Esophagus squamous epithelium (tissue), 5 donors: ENCODE measurements around the gene IQGAP2. TPM values are rescaled to one million over a fixed set of nuclear protein-coding genes. Genes with fewer than 3 reads are reported as not detected.

Experiments used
- DNase-seq: peaks from one replicate; lab custom pipeline; 2025; lab: John Stamatoyannopoulos, UW
- H3K27ac ChIP-seq, 4 donors: fragments of 200-600 bp; sonication (generic); one replicate each; pipeline ENCODE4 v1.5.1; 2016 to 2019; ENCODE audit warnings: mild to moderate bottlenecking in 1 of 4
- H3K27me3 ChIP-seq, 4 donors: fragments of 200-600 bp; sonication (generic); 1 replicate in 3 of 4; 2 replicates in 1 of 4; pipeline versions ENCODE4 v1.5.1 to v1.6.0; 2017 to 2021; ENCODE audit warnings: antibody characterized with exemption in 1 of 4
- H3K36me3 ChIP-seq, 3 donors: fragments of 200-600 bp; sonication (generic); one replicate each; pipeline ENCODE4 v1.5.1; 2016 to 2019
- H3K4me1 ChIP-seq, 3 donors: fragments of 200-600 bp; sonication (generic); one replicate each; pipeline ENCODE4 v1.5.1; 2017 to 2019
- H3K4me3 ChIP-seq, 4 donors: fragments of 200-600 bp; sonication (generic); 1 replicate in 3 of 4; 2 replicates in 1 of 4; pipeline ENCODE4 v1.5.1; 2016 to 2019; ENCODE audit warnings: mild to moderate bottlenecking in 2 of 4, moderate library complexity in 1 of 4
- H3K9me3 ChIP-seq, 3 donors: fragments of 200-600 bp; sonication (generic); one replicate each; pipeline ENCODE4 v1.5.1; 2016 to 2019
- POLR2A ChIP-seq, 4 donors: fragments of 450-650 bp; IDR thresholded peaks; one replicate each; pipeline ENCODE4 v1.6.1; 2017; ENCODE audit warnings: antibody characterized with exemption in 4 of 4, mild to moderate bottlenecking in 4 of 4, moderate library complexity in 3 of 4
- WGBS, 2 donors: methylation state at CpG; one replicate each; pipeline ENCODE4 v1.1.5; 2018; 5-methylcytosine and 5-hydroxymethylcytosine counted together
- intact Hi-C: fragments of 100-400 bp; cut with DNase I; formaldehyde crosslinking; loops from one replicate; pipeline ENCODE4 v1.15.0; 2022
- total RNA-seq, 4 donors: library from RNA; depleted of rRNA; stranded (reverse); fragments of >200 nt; gene quantifications; one replicate each; pipeline ENCODE4 v1.1.0, GENCODE V29; 2016
- TF ChIP-seq, protein P1 (sequence below), 6 experiments: fragments of 450-650 bp in 4 of 6; fragments of 200-600 bp in 2 of 6; sonication (generic) in 2 of 6; IDR thresholded peaks; one replicate each; pipeline ENCODE4 v1.5.1; 2016 to 2019; ENCODE audit warnings: antibody characterized with exemption in 6 of 6, mild to moderate bottlenecking in 4 of 6, moderate library complexity in 4 of 6
- donor health status: DM: yes; HTN: yes; CAD: no.

The IQGAP2 gene
- total RNA-seq, 4 donors from 2014 or later, result 3.0 to 16.6 (median 5.9) TPM

DNA sequence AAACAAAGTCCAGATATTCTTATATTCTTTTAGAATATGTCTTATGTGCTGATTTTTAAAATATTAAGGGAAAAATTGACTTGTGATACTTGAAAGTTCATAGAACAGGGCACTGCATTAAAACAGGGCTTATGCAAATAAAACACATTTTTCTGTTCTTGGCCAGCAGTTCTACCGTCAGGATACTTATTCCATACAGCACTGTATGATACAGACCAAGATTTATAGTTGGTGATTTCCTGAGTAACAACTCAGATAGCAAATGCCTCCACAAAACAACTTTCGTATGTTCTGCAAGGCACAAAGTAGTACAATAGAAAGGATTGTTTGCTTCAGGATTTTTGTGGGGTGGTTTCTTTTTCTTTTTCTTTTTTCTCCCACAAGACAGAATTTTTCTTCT is 150.2 kb downstream of the IQGAP2 start:
- Histone ChIP-seq H3K4me1 (peaks cover 0 to 22% (median 3%) of the 10 kb centered on the region in 3 donors), H3K9me3 (no peaks in the 10 kb centered on the region), H3K4me3 (no peak overlapping the region), H3K27me3 (no peaks in the 10 kb centered on the region), H3K27ac (no peak overlapping the region), H3K36me3 (no peaks in the 10 kb centered on the region)
- intact Hi-C loops, result no loop called here
- TF ChIP-seq POLR2A (IDR thresholded peaks at IDR 0.05), result no peak
- TF ChIP-seq, protein P1, sequence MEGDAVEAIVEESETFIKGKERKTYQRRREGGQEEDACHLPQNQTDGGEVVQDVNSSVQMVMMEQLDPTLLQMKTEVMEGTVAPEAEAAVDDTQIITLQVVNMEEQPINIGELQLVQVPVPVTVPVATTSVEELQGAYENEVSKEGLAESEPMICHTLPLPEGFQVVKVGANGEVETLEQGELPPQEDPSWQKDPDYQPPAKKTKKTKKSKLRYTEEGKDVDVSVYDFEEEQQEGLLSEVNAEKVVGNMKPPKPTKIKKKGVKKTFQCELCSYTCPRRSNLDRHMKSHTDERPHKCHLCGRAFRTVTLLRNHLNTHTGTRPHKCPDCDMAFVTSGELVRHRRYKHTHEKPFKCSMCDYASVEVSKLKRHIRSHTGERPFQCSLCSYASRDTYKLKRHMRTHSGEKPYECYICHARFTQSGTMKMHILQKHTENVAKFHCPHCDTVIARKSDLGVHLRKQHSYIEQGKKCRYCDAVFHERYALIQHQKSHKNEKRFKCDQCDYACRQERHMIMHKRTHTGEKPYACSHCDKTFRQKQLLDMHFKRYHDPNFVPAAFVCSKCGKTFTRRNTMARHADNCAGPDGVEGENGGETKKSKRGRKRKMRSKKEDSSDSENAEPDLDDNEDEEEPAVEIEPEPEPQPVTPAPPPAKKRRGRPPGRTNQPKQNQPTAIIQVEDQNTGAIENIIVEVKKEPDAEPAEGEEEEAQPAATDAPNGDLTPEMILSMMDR (IDR thresholded peaks at IDR 0.05), result no peak
- no peak for DNase-seq
- 59 to 78% methylated on average over 2 of the region's 2 CpGs for WGBS, 2 donors

DNA sequence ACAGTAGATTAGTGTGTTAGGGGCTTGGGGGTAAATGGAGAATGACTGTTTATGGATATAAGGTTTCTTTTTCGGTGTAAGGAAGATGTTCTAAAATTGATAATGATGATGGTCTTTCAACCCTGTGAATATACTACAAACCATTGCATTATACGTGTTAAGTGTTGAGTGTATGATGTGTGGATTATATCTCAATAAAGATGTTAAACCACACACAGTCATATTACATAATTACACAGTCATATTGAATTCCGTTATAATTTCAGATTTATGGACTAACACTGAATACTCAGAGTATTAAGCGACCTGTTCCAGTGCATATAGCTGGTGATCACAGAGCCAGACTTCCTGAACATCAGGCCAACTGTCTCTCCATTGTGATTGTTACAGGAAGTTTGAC is 152.0 kb downstream of the IQGAP2 start:
- Histone ChIP-seq H3K9me3 (no peaks in the 10 kb centered on the region), H3K36me3 (no peaks in the 10 kb centered on the region), H3K27me3 (no peaks in the 10 kb centered on the region), H3K4me1 (peaks cover 0 to 15% (median 0%) of the 10 kb centered on the region in 3 donors), H3K4me3 (no peak overlapping the region), H3K27ac (no peak overlapping the region)
- no peak for TF ChIP-seq POLR2A (IDR thresholded peaks at IDR 0.05)
- TF ChIP-seq, protein P1 (IDR thresholded peaks at IDR 0.05), result no peak
- 79 to 86% methylated on average over 4 of the region's 4 CpGs for WGBS, 2 donors
- intact Hi-C loops, result no loop called here
- no peak for DNase-seq

DNA sequence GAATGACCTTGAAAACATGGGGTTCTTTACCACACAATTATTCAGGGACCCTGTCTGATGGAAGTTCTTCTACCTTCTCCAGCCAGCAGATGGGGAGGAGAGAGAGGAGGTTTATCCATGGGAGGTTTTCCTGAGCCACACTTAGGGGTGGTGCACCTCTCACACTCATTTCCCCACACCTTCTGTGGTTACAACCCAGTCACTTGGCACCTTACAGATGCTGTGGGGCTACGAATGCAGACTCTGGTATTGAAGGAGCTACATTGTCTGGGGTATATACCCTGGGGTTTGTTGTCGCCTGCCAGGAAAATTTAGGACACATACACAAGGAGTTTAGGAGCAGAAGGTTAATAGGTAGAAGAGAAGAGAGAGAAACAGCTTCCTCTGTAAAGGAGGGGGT is 152.6 kb downstream of the IQGAP2 start:
- TF ChIP-seq, protein P1 (IDR thresholded peaks at IDR 0.05), result no peak
- no peak for TF ChIP-seq POLR2A (IDR thresholded peaks at IDR 0.05)
- no peak for DNase-seq
- no peaks in the 10 kb centered on the region for H3K9me3 ChIP-seq
- no peak overlapping the region for H3K4me3 ChIP-seq
- no peaks in the 10 kb centered on the region for H3K27me3 ChIP-seq
- no peaks in the 10 kb centered on the region for H3K36me3 ChIP-seq
- H3K27ac ChIP-seq, result no peak overlapping the region
- H3K4me1 ChIP-seq, result peaks cover 0 to 15% (median 0%) of the 10 kb centered on the region in 3 donors
- WGBS, 2 donors, result 76 to 100% methylated on average over 1 to 2 of the region's 2 CpGs
- intact Hi-C loops, result no loop called here

DNA sequence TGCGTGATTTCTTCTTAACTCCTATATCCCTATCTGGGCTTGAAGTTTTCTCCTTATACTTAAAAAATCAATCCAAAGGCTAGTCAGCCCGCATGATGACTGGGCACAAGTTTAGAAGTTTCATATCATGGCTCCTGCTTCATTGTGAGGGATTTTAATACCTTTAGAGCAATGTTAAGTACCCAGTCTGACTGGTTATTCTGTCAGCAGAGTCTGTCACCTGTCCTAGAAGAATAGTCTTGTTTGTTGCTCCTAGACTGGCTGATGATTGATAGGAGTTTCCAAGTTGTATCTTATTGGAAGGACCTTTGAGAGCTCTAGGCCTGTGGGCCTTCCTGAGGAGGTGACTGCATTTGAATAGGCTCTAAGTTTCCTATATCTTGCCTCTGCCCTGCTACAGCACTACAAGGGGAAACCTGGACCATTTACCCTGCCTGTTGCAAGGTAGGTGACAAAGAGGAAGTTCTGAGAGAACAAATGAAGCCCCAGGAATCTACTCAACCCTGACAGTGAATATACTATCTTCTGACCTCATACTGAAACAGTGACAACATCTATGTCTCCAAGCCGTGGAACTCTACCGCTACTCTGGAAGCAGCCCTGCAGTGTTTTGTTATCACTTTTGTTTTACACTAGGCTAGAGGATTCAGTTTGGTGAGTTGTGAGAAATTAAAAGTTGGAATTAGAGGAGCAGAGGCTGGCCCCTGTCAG is 153.6 kb downstream of the IQGAP2 start:
- DNase-seq, result no peak
- H3K9me3 ChIP-seq, result no peaks in the 10 kb centered on the region
- H3K27me3 ChIP-seq, result no peaks in the 10 kb centered on the region
- H3K27ac ChIP-seq, result peak overlapping the region in 1 of 4 donors; percentile 54
- peaks cover 0 to 21% (median 0%) of the 10 kb centered on the region in 3 donors for H3K4me1 ChIP-seq
- intact Hi-C loops, result no loop called here
- H3K4me3 ChIP-seq, result no peak overlapping the region
- TF ChIP-seq, protein P1 (IDR thresholded peaks at IDR 0.05), result no peak
- no peak for TF ChIP-seq POLR2A (IDR thresholded peaks at IDR 0.05)
- WGBS, 2 donors, result 79 to 84% methylated on average over 4 of the region's 4 CpGs
- H3K36me3 ChIP-seq, result no peaks in the 10 kb centered on the region

DNA sequence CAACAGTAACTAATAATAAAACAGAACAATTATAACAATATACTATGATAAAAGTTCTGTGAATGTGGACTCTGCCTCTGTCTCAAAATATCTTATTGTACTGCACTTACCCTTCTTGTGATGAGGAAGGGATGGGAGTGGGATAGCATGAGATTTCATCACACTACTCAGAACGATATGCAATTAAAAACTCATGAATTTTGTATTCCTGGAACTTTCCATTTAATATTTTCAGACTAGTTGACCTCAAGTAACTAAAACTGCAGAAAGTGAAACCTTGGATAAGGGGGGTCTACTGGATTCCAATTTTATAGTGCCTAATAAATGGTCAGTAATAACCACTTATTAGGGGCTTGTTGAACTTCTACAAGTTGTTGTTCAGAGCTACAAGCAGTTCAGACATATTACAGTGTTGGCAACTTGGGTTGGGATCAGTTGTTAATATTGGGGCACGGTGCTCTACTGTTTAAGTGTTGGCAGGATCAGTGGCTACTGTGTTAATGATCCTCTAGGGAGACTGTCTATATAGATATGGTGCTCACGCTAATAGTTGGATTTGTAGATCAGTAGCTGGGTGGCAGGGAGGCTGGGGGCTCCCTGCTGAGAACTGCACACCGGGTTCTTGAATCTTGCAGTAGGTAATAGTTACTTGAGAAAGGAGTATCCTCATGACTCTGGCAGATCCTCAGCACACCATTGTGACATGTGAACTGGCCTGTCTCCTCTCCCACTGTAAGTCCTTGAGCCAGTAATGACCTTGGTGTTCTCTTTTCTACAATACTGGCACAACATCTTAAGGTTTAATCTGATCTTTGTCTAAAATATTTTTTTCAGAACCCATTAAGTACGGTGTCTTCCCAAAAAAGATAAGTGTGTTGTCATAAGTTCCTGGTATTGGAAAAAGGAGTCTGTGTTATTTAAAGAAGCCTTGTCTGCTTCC is 158.1 kb downstream of the IQGAP2 start:
- 57 to 59% methylated on average over 5 of the region's 5 CpGs for WGBS, 2 donors
- Histone ChIP-seq H3K27me3 (no peaks in the 10 kb centered on the region), H3K36me3 (no peaks in the 10 kb centered on the region), H3K4me1 (peaks cover 0 to 25% (median 0%) of the 10 kb centered on the region in 3 donors), H3K9me3 (no peaks in the 10 kb centered on the region), H3K4me3 (no peak overlapping the region), H3K27ac (no peak overlapping the region)
- DNase-seq, result no peak
- TF ChIP-seq POLR2A (IDR thresholded peaks at IDR 0.05), result no peak
- TF ChIP-seq, protein P1 (IDR thresholded peaks at IDR 0.05), result no peak
- intact Hi-C loops, result no loop called here
